OCI-LY7 (cell line): ENCODE data around the gene KATNAL2. TPM values are rescaled to one million over a fixed set of nuclear protein-coding genes. Genes with fewer than 3 reads are reported as not detected.
A peak's percentile ranks its signal among the peaks of the same experiment; 100 is the strongest.

Experiments
- BruUV-seq: library from RNA; stranded (reverse); fragments of 400-500 nt; replicated peaks from 2 replicates; lab custom pipeline; 2021; lab: Mats Ljungman, UMichigan
- CTCF ChIA-PET: fragments of 300-600 bp; sonication (Branson Sonifier 250); formaldehyde crosslinking; loops from one replicate; lab custom pipeline; 2022; ENCODE audit warnings: antibody characterized with exemption; ENCODE audit not compliant: unreplicated experiment; lab: Charles Lee
- POLR2A ChIA-PET: fragments of 300-600 bp; sonication (Branson Sonifier 250); formaldehyde crosslinking; loops from one replicate; lab custom pipeline; 2022; ENCODE audit warnings: antibody characterized with exemption; lab: Charles Lee
- DNase-seq: peaks from one replicate; pipeline ENCODE4 v3.0.0-alpha.2; 2015; ENCODE audit warnings: low spot score
- H2AFZ ChIP-seq: fragments of 200-600 bp; sonication (generic), shearing (Covaris generic); 2 replicates; pipeline ENCODE4 v1.6.1; 2014; ENCODE audit warnings: mild to moderate bottlenecking, antibody characterized with exemption, low read length, moderate library complexity
- H3K27ac ChIP-seq: fragments of 200-600 bp; sonication (generic); 2 replicates; pipeline ENCODE4 v1.5.1; 2014; ENCODE audit warnings: mixed run types, low read depth, mild to moderate bottlenecking, moderate library complexity, low read length, inconsistent platforms; ENCODE audit not compliant: poor library complexity, severe bottlenecking
- H3K36me3 ChIP-seq: fragments of 200-600 bp; sonication (generic); 2 replicates; pipeline ENCODE4 v1.6.1; 2014; ENCODE audit warnings: mild to moderate bottlenecking, antibody characterized with exemption, low read length, moderate library complexity, mixed read lengths; ENCODE audit not compliant: insufficient read depth
- H3K4me1 ChIP-seq: fragments of 200-600 bp; sonication (generic); 2 replicates; pipeline ENCODE4 v1.5.1; 2014; ENCODE audit warnings: mild to moderate bottlenecking, low read length; ENCODE audit not compliant: insufficient read depth, poor library complexity, severe bottlenecking
- H3K4me2 ChIP-seq: fragments of 200-600 bp; sonication (generic); 2 replicates; pipeline ENCODE4 v1.6.1; 2014; ENCODE audit warnings: mild to moderate bottlenecking, low read length
- H3K4me3 ChIP-seq: fragments of 200-600 bp; sonication (generic); 2 replicates; pipeline ENCODE4 v1.5.1; 2014; ENCODE audit warnings: mild to moderate bottlenecking, low read depth, low read length; ENCODE audit not compliant: poor library complexity, severe bottlenecking
- H3K79me2 ChIP-seq: fragments of 200-600 bp; sonication (generic); 2 replicates; pipeline ENCODE4 v1.6.1; 2016; ENCODE audit warnings: low read depth, mild to moderate bottlenecking, low read length, moderate library complexity, mixed read lengths; ENCODE audit not compliant: insufficient read depth
- H3K9me2 ChIP-seq: fragments of 200-600 bp; sonication (generic); 2 replicates; pipeline ENCODE4 v1.6.1; 2016; ENCODE audit warnings: mild to moderate bottlenecking, low read length, mixed read lengths; ENCODE audit not compliant: insufficient read depth
- H3K9me3 ChIP-seq: fragments of 200-600 bp; sonication (generic); 2 replicates; pipeline ENCODE4 v1.6.1; 2014; ENCODE audit warnings: mild to moderate bottlenecking, mixed run types, low read length, mixed read lengths
- H4K20me1 ChIP-seq: fragments of 200-600 bp; sonication (generic); 2 replicates; pipeline ENCODE4 v1.6.1; 2014; ENCODE audit warnings: mild to moderate bottlenecking, antibody characterized with exemption, low read length, moderate library complexity, mixed read lengths; ENCODE audit not compliant: insufficient read depth
- EZH2phosphoT487 ChIP-seq: fragments of 200-600 bp; sonication (generic); IDR thresholded peaks from 2 replicates; pipeline ENCODE4 v1.6.1; 2018; ENCODE audit warnings: low read depth, borderline replicate concordance, mild to moderate bottlenecking, mixed run types, antibody characterized with exemption, low read length, moderate library complexity, mixed read lengths
- intact Hi-C: fragments of 100-400 bp; cut with micrococcal nuclease; formaldehyde crosslinking; loops from one replicate; pipeline ENCODE4 v1.10.0; 2022; ENCODE audit not compliant: unreplicated experiment
- total RNA-seq, 2 experiments: library from RNA; depleted of rRNA in 1 of 2; stranded (reverse); fragments of >200 nt in 1 of 2; shearing (Covaris generic) in 1 of 2; gene quantifications; 2 replicates each; pipeline ENCODE4 v1.2.3, GENCODE V29; 2014 to 2022
- TF ChIP-seq, protein P1 (sequence below): fragments of 200-600 bp; sonication (generic); conservative IDR thresholded peaks from 2 replicates; pipeline ENCODE4 v1.5.1; 2014; ENCODE audit warnings: mild to moderate bottlenecking, antibody characterized with exemption, low read length, moderate library complexity, mixed read lengths

Gene KATNAL2
- total RNA-seq, 2 experiments from 2014 or later: 5.7 to 16.1 TPM

- no TSS peak for BruUV-seq
- no peaks in the 10 kb centered on the region for H3K36me3 ChIP-seq
- no peaks in the 10 kb centered on the region for H3K4me1 ChIP-seq
- DNase-seq: no peak
- no peak overlapping the region for H3K4me2 ChIP-seq
- no peak for TF ChIP-seq EZH2phosphoT487
- TF ChIP-seq, protein P1, sequence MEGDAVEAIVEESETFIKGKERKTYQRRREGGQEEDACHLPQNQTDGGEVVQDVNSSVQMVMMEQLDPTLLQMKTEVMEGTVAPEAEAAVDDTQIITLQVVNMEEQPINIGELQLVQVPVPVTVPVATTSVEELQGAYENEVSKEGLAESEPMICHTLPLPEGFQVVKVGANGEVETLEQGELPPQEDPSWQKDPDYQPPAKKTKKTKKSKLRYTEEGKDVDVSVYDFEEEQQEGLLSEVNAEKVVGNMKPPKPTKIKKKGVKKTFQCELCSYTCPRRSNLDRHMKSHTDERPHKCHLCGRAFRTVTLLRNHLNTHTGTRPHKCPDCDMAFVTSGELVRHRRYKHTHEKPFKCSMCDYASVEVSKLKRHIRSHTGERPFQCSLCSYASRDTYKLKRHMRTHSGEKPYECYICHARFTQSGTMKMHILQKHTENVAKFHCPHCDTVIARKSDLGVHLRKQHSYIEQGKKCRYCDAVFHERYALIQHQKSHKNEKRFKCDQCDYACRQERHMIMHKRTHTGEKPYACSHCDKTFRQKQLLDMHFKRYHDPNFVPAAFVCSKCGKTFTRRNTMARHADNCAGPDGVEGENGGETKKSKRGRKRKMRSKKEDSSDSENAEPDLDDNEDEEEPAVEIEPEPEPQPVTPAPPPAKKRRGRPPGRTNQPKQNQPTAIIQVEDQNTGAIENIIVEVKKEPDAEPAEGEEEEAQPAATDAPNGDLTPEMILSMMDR: no peak
- ChIA-PET POLR2A (no interaction called here), CTCF (no interaction called here)
- no peak overlapping the region for H2AFZ ChIP-seq
- H3K4me3 ChIP-seq: no peak overlapping the region
- no peaks in the 10 kb centered on the region for H3K79me2 ChIP-seq
- no peaks in the 10 kb centered on the region for H3K9me3 ChIP-seq
- H4K20me1 ChIP-seq: no peaks in the 10 kb centered on the region
- H3K27ac ChIP-seq: no peak overlapping the region
- H3K9me2 ChIP-seq: no peaks in the 10 kb centered on the region
- intact Hi-C loops: no loop called here
These were observed 123.6 kb downstream of the KATNAL2 start for GRCh38 chr18:47040982-47041381.

DNA sequence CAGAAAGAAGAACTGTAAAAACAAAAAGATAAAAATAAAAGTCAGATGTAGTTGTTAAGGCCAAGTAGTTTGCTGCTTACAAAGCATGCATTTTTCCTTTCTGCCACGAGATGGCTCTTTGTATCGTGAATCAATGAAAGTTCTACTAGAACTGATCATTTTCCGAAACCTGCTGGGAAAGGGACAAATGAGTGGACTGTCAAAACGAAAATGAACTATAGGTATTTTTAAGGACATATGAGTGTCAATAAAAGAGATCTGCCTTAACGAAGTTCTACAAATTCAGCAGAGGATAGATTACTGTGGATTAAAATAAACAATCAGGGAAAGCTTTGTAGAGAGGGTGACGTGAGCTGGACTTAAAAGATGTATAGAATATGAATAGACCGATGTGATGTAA lies 133.1 kb downstream of the KATNAL2 start:
- Histone ChIP-seq H3K4me2 (no peak overlapping the region), H3K79me2 (no peaks in the 10 kb centered on the region), H2AFZ (no peak overlapping the region), H3K4me3 (no peak overlapping the region), H3K4me1 (no peaks in the 10 kb centered on the region), H3K36me3 (no peaks in the 10 kb centered on the region), H4K20me1 (no peaks in the 10 kb centered on the region), H3K9me3 (no peaks in the 10 kb centered on the region), H3K9me2 (no peaks in the 10 kb centered on the region), H3K27ac (no peak overlapping the region)
- no TSS peak for BruUV-seq
- intact Hi-C loops: loop anchor here (5.0 kb wide), 1 partner anchor 157 kb away; no protein-coding TSS in a partner anchor
- ChIA-PET CTCF (interaction anchor here (0.5 kb wide), 1 partner anchor 216 kb away, joined by 3 read pairs; no protein-coding TSS in a partner anchor), POLR2A (no interaction called here)
- DNase-seq: peak; percentile 21
- no peak for TF ChIP-seq EZH2phosphoT487
- TF ChIP-seq, protein P1: peak; percentile 75

DNA sequence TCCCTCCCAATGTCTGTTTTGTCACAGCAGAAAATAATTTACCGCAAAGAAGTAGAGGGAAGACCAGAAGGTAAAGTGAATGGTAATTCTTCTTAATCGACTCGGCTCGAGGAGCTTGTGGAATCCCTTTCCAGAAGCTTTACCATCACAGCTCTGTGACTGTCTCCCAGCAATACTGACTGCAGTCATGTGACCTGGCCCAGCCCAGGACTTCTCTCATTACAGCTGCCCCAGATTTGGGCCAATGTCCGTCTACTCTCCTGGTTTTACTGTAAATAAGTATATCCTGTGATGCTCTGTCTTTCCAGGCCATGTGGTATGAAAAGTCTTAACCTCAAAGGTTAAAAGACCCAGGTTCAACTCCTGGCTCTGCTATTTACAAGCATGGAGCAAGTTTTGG lies 137.0 kb downstream of the KATNAL2 start:
- no TSS peak for BruUV-seq
- H3K4me1 ChIP-seq: no peaks in the 10 kb centered on the region
- no peak overlapping the region for H3K4me3 ChIP-seq
- DNase-seq: no peak
- ChIA-PET CTCF (no interaction called here), POLR2A (no interaction called here)
- H3K79me2 ChIP-seq: no peaks in the 10 kb centered on the region
- H4K20me1 ChIP-seq: no peaks in the 10 kb centered on the region
- no peak overlapping the region for H3K27ac ChIP-seq
- intact Hi-C loops: loop anchor here (5.0 kb wide), 1 partner anchor 153 kb away; no protein-coding TSS in a partner anchor
- no peak overlapping the region for H2AFZ ChIP-seq
- TF ChIP-seq, protein P1: no peak
- no peak for TF ChIP-seq EZH2phosphoT487
- H3K9me3 ChIP-seq: no peaks in the 10 kb centered on the region
- no peaks in the 10 kb centered on the region for H3K9me2 ChIP-seq
- H3K36me3 ChIP-seq: no peaks in the 10 kb centered on the region
- H3K4me2 ChIP-seq: no peak overlapping the region
